Activated naive CD4-positive, alpha-beta T cell treated with anti-CD3 and anti-CD28 coated beads, Interleukin-2, amount 50 U/mL, for 72 hours (primary cell): ENCODE measurements around the gene TRMT112. TPM values are rescaled to one million over a fixed set of nuclear protein-coding genes. Genes with fewer than 3 reads are reported as not detected.
A peak's percentile ranks its signal among the peaks of the same experiment; 100 is the strongest.

ENCODE experiments used
- ATAC-seq, 2 donors: fragments of 150-1000 bp; cut with Tn5 transposase; 2 replicates each; pipeline ENCODE4 v1.10.0; 2021; ENCODE audit warnings: mild to moderate bottlenecking in 2 of 2, moderate library complexity in 2 of 2
- DNase-seq, 2 donors: peaks; one replicate each; pipeline ENCODE4 v3.0.0; 2021 to 2022; ENCODE audit warnings: low spot score in 2 of 2
- H3K27ac Mint-ChIP-seq, 2 donors: one replicate each; pipeline ENCODE4 v1.8.0; 2022; ENCODE audit warnings: mild to moderate bottlenecking in 2 of 2, mixed read lengths in 2 of 2
- H3K36me3 Mint-ChIP-seq, 2 donors: one replicate each; pipeline ENCODE4 v1.8.0; 2022; ENCODE audit warnings: mixed read lengths in 2 of 2
- H3K9me3 Mint-ChIP-seq, 2 donors: one replicate each; pipeline ENCODE4 v1.8.0; 2022; ENCODE audit warnings: mixed read lengths in 2 of 2
- total RNA-seq, 2 donors: library from RNA; stranded (reverse); gene quantifications; one replicate each; pipeline ENCODE4 v1.2.3, GENCODE V29; 2022

TRMT112 gene
- total RNA-seq, 2 donors from 2014 or later, result 198 to 213 TPM

- H3K36me3 Mint-ChIP-seq, result no peaks in the 10 kb centered on the region
- DNase-seq, result no peak
- H3K27ac Mint-ChIP-seq, result no peak overlapping the region
- ATAC-seq, result no peak
- H3K9me3 Mint-ChIP-seq, result no peaks in the 10 kb centered on the region
Observed at GRCh38 chr11:64278576-64279190, 38.7 kb downstream of the TRMT112 start.

- no peaks in the 10 kb centered on the region for H3K9me3 Mint-ChIP-seq
- ATAC-seq (no peak), DNase-seq (no peak)
- H3K36me3 Mint-ChIP-seq, result no peaks in the 10 kb centered on the region
- no peak overlapping the region for H3K27ac Mint-ChIP-seq
Observed at GRCh38 chr11:64276653-64277431, 40.5 kb downstream of the TRMT112 start.

- H3K9me3 Mint-ChIP-seq, result no peaks in the 10 kb centered on the region
- DNase-seq (no peak), ATAC-seq (no peak)
- H3K36me3 Mint-ChIP-seq, result no peaks in the 10 kb centered on the region
- no peak overlapping the region for H3K27ac Mint-ChIP-seq
Observed at GRCh38 chr11:64275841-64276240, 41.5 kb downstream of the TRMT112 start.

- H3K36me3 Mint-ChIP-seq, result peaks cover 2 to 4% of the 10 kb centered on the region in 2 donors
Observed at GRCh38 chr11:64275031-64275800, 42.1 kb downstream of the TRMT112 start.

GRCh38 chr11:64269540-64270220 is 47.7 kb downstream of the TRMT112 start:
- peak; percentile 84 to 86 for ATAC-seq
- H3K9me3 Mint-ChIP-seq, result no peaks in the 10 kb centered on the region
- peak overlapping the region; percentile 91 to 98 for H3K27ac Mint-ChIP-seq
- DNase-seq, result peak; percentile 97 to 98
- H3K36me3 Mint-ChIP-seq, result peaks cover 10 to 14% of the 10 kb centered on the region in 2 donors

More at GRCh38 chr11:64275031-64275800, 42.1 kb downstream of the TRMT112 start:
- Mint-ChIP-seq H3K9me3 (no peaks in the 10 kb centered on the region), H3K27ac (peak overlapping the region in 1 of 2 donors; percentile 19)
- ATAC-seq, result no peak
- no peak for DNase-seq

- peak; percentile 1 to 10 for ATAC-seq
- Mint-ChIP-seq H3K9me3 (no peaks in the 10 kb centered on the region), H3K27ac (peak overlapping the region; percentile 88 to 91), H3K36me3 (peaks cover 10 to 14% of the 10 kb centered on the region in 2 donors)
- DNase-seq, result peak; percentile 56 to 71
Observed at GRCh38 chr11:64268893-64269539, 48.3 kb downstream of the TRMT112 start.

- DNase-seq, result no peak
Observed at GRCh38 chr11:64268025-64268892, 49.1 kb downstream of the TRMT112 start.

GRCh38 chr11:64267207-64267945 is 50.0 kb downstream of the TRMT112 start:
- no peak for ATAC-seq
- H3K9me3 Mint-ChIP-seq, result no peaks in the 10 kb centered on the region
- H3K36me3 Mint-ChIP-seq, result peaks cover 10 to 14% of the 10 kb centered on the region in 2 donors

More at GRCh38 chr11:64268025-64268892, 49.1 kb downstream of the TRMT112 start:
- Mint-ChIP-seq H3K36me3 (peaks cover 10 to 14% of the 10 kb centered on the region in 2 donors), H3K27ac (peak overlapping the region; percentile 88 to 91), H3K9me3 (no peaks in the 10 kb centered on the region)
- no peak for ATAC-seq

More at GRCh38 chr11:64267207-64267945, 50.0 kb downstream of the TRMT112 start:
- no peak for DNase-seq
- peak overlapping the region; percentile 55 to 91 for H3K27ac Mint-ChIP-seq

Other genes starting within 250 kb of the TRMT112 start
- 10 to 100 TPM; 11.0 to 25.3 TPM for gene MACROD1, start 151.4 kb downstream of the TRMT112 start, total RNA-seq
- 100 to 1,000 TPM; 328 to 366 TPM for gene STIP1, start 131.4 kb downstream of the TRMT112 start, total RNA-seq
- gene FERMT3, start 110.8 kb downstream of the TRMT112 start, total RNA-seq, result 100 to 1,000 TPM; 142 to 193 TPM
- 10 to 100 TPM; 31.2 to 36.5 TPM for gene TRPT1, start 91.4 kb downstream of the TRMT112 start, total RNA-seq
- 10 to 100 TPM; 87.4 to 88.8 TPM for gene NUDT22, start 91.3 kb downstream of the TRMT112 start, total RNA-seq
- gene DNAJC4, start 87.0 kb downstream of the TRMT112 start, total RNA-seq, result 10 to 100 TPM; 26.7 to 48.7 TPM
- gene VEGFB, start 83.0 kb downstream of the TRMT112 start, total RNA-seq, result 100 to 1,000 TPM in 1 of 2 donors, 10 to 100 TPM in 1; 57.6 to 119 TPM
- 10 to 100 TPM; 27.7 to 36.0 TPM for gene FKBP2, start 76.5 kb downstream of the TRMT112 start, total RNA-seq
- 100 to 1,000 TPM; 177 to 262 TPM for gene PPP1R14B, start 70.6 kb downstream of the TRMT112 start, total RNA-seq
- gene PLCB3, start 66.0 kb downstream of the TRMT112 start, total RNA-seq, result 10 to 100 TPM; 10.4 to 13.7 TPM
- 10 to 100 TPM in 1 of 2 donors, 1 to 10 TPM in 1; 7.1 to 31.6 TPM for gene BAD, start 32.9 kb downstream of the TRMT112 start, total RNA-seq
- 10 to 100 TPM; 34.2 to 37.6 TPM for gene GPR137, start 31.7 kb downstream of the TRMT112 start, total RNA-seq
- under 1 TPM; 0.23 to 0.46 TPM for gene KCNK4, start 26.3 kb downstream of the TRMT112 start, total RNA-seq
- gene CATSPERZ, start 17.2 kb downstream of the TRMT112 start, total RNA-seq, result under 1 TPM in 1 of 2 donors, not detected in 1; 0.55 TPM
- gene ESRRA, start 12.0 kb downstream of the TRMT112 start, total RNA-seq, result 10 to 100 TPM; 33.6 to 48.1 TPM
- 100 to 1,000 TPM; 131 to 152 TPM for gene PRDX5, start 562 bp upstream of the TRMT112 start, total RNA-seq
- 100 to 1,000 TPM in 1 of 2 donors, 10 to 100 TPM in 1; 75.0 to 103 TPM for gene CCDC88B, start 22.6 kb upstream of the TRMT112 start, total RNA-seq
- gene RPS6KA4, start 41.6 kb upstream of the TRMT112 start, total RNA-seq, result 10 to 100 TPM; 23.2 to 23.8 TPM
- not detected for gene SLC22A11, start 238.4 kb upstream of the TRMT112 start, total RNA-seq